WTC11 (cell line): Measurements from ENCODE around the gene ROBO1.

ENCODE experiments used
- FOXP1 ChIP-seq: sonication (generic); formaldehyde crosslinking; IDR thresholded peaks from 2 replicates; pipeline ENCODE4 v1.8.0; 2022; ENCODE audit warnings: missing genetic modification reagents, mild to moderate bottlenecking, moderate library complexity, borderline replicate concordance
- TF ChIP-seq, protein P1 (sequence below): fragments of 200-600 bp; IDR thresholded peaks from 2 replicates; pipeline ENCODE4 v1.8.0; 2022; ENCODE audit warnings: antibody characterized with exemption
- TF ChIP-seq, protein P2 (sequence below): sonication (generic); formaldehyde crosslinking; IDR thresholded peaks from 2 replicates; pipeline ENCODE4 v1.8.1; 2022; ENCODE audit warnings: low read depth, mild to moderate bottlenecking, moderate library complexity, missing genetic modification reagents, borderline replicate concordance

DNA sequence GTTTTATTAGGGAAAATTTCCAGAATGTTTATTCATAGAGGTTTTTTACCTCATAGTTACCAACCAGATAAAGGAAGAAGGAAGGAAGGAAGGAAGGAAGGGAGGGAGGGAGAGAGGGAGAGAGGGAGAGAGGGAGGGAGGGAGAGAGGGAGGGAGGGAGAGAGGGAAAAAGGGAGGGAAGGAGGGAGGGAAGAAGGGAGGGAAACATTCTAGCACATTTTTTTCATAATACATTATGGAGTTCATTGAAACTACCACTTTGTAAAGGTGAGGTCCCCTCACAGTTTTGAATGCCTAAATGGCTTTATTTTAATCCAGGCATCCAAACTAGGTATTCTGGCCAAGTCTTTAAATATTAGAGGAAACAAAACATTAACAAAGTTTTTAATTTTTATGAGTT, 1049.1 kb downstream of the ROBO1 start:
- TF ChIP-seq, protein P1, sequence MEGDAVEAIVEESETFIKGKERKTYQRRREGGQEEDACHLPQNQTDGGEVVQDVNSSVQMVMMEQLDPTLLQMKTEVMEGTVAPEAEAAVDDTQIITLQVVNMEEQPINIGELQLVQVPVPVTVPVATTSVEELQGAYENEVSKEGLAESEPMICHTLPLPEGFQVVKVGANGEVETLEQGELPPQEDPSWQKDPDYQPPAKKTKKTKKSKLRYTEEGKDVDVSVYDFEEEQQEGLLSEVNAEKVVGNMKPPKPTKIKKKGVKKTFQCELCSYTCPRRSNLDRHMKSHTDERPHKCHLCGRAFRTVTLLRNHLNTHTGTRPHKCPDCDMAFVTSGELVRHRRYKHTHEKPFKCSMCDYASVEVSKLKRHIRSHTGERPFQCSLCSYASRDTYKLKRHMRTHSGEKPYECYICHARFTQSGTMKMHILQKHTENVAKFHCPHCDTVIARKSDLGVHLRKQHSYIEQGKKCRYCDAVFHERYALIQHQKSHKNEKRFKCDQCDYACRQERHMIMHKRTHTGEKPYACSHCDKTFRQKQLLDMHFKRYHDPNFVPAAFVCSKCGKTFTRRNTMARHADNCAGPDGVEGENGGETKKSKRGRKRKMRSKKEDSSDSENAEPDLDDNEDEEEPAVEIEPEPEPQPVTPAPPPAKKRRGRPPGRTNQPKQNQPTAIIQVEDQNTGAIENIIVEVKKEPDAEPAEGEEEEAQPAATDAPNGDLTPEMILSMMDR, result no peak
- no peak for TF ChIP-seq FOXP1
- TF ChIP-seq, protein P2, sequence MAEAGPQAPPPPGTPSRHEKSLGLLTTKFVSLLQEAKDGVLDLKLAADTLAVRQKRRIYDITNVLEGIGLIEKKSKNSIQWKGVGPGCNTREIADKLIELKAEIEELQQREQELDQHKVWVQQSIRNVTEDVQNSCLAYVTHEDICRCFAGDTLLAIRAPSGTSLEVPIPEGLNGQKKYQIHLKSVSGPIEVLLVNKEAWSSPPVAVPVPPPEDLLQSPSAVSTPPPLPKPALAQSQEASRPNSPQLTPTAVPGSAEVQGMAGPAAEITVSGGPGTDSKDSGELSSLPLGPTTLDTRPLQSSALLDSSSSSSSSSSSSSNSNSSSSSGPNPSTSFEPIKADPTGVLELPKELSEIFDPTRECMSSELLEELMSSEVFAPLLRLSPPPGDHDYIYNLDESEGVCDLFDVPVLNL (CRISPR knock-in tag), result no peak
